ENCODE results near the gene USP25. TPM values are rescaled to one million over a fixed set of nuclear protein-coding genes. Genes with fewer than 3 reads are reported as not detected.

USP25 gene
- total RNA-seq, 1 experiment from 2014 or later, result 30.9 TPM

GRCh38 chr21:15929536-15929935 is 199.8 kb downstream of the USP25 start:
- DNase-seq (ENCODE audit: extremely low read depth, low read depth), result no peak
